RWPE2 (cell line): Measurements from ENCODE around the gene ADAMTSL1.

Experiments used
- ATAC-seq: fragments of 200-7000 bp; cut with Tn5 transposase; 3 replicates; pipeline ENCODE4 v1.9.1; 2021; ENCODE audit warnings: low read depth
- DNase-seq: peaks from one replicate; pipeline ENCODE4 v3.0.0-alpha.2; 2020; ENCODE audit warnings: low spot score
- H3K27ac ChIP-seq: fragments of 450-650 bp; 2 replicates; pipeline ENCODE4 v1.5.1; 2017; ENCODE audit warnings: mild to moderate bottlenecking; ENCODE audit not compliant: poor library complexity, severe bottlenecking
- H3K27me3 ChIP-seq: fragments of 250-450 bp; sonication (Bioruptor Pico); 2 replicates; pipeline ENCODE4 v1.5.1; 2021; ENCODE audit warnings: mild to moderate bottlenecking, moderate library complexity; ENCODE audit not compliant: insufficient read depth, poor library complexity, severe bottlenecking
- H3K36me3 ChIP-seq: fragments of 250-450 bp; sonication (Bioruptor Pico); 2 replicates; pipeline ENCODE4 v1.5.1; 2020; ENCODE audit warnings: low read depth, mild to moderate bottlenecking, moderate library complexity
- H3K4me1 ChIP-seq: fragments of 250-450 bp; sonication (Bioruptor Pico); 2 replicates; pipeline ENCODE4 v1.5.1; 2021; ENCODE audit warnings: mild to moderate bottlenecking, moderate library complexity; ENCODE audit not compliant: insufficient read depth, poor library complexity, severe bottlenecking
- H3K4me3 ChIP-seq: fragments of 250-450 bp; sonication (Bioruptor Pico); 2 replicates; pipeline ENCODE4 v1.5.1; 2021; ENCODE audit warnings: mild to moderate bottlenecking, moderate library complexity; ENCODE audit not compliant: severe bottlenecking
- H3K9me3 ChIP-seq: fragments of 250-450 bp; sonication (Bioruptor Pico); 2 replicates; pipeline ENCODE4 v1.5.1; 2021; ENCODE audit warnings: mild to moderate bottlenecking, moderate library complexity; ENCODE audit not compliant: severe bottlenecking
- TF ChIP-seq, protein P1 (sequence below): fragments of 450-650 bp; IDR thresholded peaks from one replicate; pipeline ENCODE4 v1.5.1; 2017; ENCODE audit warnings: mild to moderate bottlenecking, moderate library complexity; ENCODE audit not compliant: poor library complexity, severe bottlenecking

The ADAMTSL1 gene

DNA sequence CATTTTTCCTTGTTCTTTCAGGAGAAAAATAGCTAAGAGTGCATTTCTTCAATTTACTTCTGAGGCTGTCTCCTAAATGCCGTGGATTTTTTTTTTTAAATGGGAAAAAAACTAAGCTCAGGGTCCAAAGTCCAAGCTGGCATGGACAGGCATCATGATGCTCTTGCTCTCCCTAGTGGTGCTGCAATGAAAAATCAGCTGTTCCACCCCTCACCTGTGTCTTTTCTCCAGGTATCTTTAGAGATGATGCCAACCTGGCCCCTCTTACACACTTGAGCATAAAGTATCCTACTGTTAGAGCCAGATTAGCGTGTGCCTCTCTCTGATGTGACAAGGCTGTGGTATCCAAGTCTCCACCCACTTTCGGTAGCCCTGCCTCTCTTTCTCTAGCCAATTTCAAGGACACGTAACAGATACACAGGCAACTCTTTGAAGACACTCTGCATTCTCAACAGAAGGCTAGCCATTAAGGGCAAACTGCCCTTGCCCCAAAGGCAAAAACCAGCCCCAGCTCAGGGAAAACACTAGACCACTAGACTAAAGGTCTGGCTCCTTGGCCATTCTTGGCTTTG, 350.2 kb downstream of the ADAMTSL1 start:
- ATAC-seq (peak; percentile 48; the same call in 1 of the 3 replicates), DNase-seq (no peak)
- TF ChIP-seq, protein P1, sequence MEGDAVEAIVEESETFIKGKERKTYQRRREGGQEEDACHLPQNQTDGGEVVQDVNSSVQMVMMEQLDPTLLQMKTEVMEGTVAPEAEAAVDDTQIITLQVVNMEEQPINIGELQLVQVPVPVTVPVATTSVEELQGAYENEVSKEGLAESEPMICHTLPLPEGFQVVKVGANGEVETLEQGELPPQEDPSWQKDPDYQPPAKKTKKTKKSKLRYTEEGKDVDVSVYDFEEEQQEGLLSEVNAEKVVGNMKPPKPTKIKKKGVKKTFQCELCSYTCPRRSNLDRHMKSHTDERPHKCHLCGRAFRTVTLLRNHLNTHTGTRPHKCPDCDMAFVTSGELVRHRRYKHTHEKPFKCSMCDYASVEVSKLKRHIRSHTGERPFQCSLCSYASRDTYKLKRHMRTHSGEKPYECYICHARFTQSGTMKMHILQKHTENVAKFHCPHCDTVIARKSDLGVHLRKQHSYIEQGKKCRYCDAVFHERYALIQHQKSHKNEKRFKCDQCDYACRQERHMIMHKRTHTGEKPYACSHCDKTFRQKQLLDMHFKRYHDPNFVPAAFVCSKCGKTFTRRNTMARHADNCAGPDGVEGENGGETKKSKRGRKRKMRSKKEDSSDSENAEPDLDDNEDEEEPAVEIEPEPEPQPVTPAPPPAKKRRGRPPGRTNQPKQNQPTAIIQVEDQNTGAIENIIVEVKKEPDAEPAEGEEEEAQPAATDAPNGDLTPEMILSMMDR: peak; percentile 33
- Histone ChIP-seq H3K27me3 (no peaks in the 10 kb centered on the region), H3K9me3 (no peaks in the 10 kb centered on the region), H3K4me3 (no peak overlapping the region), H3K36me3 (no peaks in the 10 kb centered on the region), H3K27ac (no peak overlapping the region), H3K4me1 (no peaks in the 10 kb centered on the region)

DNA sequence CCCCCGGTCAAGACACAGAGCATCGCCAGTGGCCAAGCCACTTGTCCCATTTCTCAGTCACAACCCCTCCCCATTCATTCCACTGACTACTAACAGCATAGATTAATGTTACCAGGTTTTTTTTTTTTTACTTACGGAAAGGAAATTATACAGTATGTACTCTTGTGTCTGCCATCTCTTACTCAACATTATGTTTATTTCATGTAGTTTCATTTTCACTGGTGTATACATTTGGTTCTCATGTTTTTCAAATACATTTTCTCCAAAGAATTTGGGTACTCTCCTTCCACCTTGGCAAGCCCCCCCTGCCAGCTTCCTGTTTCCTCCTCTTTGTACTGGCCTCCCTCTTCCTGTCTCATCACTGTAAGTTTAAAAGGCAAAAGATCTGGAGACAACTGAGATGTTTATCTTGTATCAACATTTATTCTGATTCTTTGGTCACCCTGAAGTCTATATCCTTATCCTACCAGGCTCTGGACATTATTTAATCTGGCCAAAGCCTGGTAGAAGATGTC, 351.8 kb downstream of the ADAMTSL1 start:
- Histone ChIP-seq H3K4me3 (no peak overlapping the region), H3K27me3 (no peaks in the 10 kb centered on the region), H3K9me3 (no peaks in the 10 kb centered on the region), H3K36me3 (no peaks in the 10 kb centered on the region), H3K4me1 (no peaks in the 10 kb centered on the region), H3K27ac (no peak overlapping the region)
- TF ChIP-seq, protein P1: no peak
- no peak for ATAC-seq
- DNase-seq: no peak

DNA sequence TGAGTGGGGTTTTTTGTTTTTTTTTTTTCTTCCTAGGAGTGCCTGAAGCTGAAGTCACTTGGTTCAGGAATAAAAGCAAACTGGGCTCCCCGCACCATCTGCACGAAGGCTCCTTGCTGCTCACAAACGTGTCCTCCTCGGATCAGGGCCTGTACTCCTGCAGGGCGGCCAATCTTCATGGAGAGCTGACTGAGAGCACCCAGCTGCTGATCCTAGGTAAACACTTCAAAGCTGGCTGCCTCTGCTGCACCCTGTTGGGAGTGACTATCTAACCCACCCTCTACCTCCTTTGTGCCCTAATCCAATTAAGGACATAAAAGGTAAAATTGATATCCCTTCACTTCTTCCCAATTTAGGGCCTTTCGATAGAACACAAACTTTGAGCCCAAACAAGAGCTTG, 352.3 kb downstream of the ADAMTSL1 start:
- Histone ChIP-seq H3K4me1 (no peaks in the 10 kb centered on the region), H3K9me3 (no peaks in the 10 kb centered on the region), H3K4me3 (no peak overlapping the region), H3K36me3 (no peaks in the 10 kb centered on the region), H3K27me3 (no peaks in the 10 kb centered on the region), H3K27ac (no peak overlapping the region)
- DNase-seq: no peak
- TF ChIP-seq, protein P1: no peak
- ATAC-seq: no peak

DNA sequence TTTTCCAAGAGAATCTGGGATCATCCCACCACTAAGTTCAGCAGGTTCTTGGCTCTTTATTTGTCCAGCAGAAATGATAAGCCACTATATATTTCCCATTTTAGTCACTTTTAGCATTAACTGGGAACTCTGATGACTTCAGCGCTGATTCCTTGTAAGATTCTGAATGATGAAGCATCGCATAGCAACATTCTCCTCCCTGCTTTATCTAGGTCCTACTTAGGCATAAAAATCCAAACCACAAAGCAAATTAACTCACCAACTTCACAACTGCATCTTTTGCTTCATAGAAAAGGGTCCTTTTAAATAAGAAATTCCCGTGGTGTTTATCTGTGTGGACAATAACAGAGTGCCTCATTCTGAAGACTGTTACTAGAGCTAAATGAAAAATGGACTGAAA, 355.1 kb downstream of the ADAMTSL1 start:
- TF ChIP-seq, protein P1: no peak
- H3K27me3 ChIP-seq: no peaks in the 10 kb centered on the region
- no peak for DNase-seq
- no peak overlapping the region for H3K27ac ChIP-seq
- no peaks in the 10 kb centered on the region for H3K9me3 ChIP-seq
- no peak for ATAC-seq
- no peaks in the 10 kb centered on the region for H3K36me3 ChIP-seq
- H3K4me1 ChIP-seq: no peaks in the 10 kb centered on the region
- H3K4me3 ChIP-seq: no peak overlapping the region

DNA sequence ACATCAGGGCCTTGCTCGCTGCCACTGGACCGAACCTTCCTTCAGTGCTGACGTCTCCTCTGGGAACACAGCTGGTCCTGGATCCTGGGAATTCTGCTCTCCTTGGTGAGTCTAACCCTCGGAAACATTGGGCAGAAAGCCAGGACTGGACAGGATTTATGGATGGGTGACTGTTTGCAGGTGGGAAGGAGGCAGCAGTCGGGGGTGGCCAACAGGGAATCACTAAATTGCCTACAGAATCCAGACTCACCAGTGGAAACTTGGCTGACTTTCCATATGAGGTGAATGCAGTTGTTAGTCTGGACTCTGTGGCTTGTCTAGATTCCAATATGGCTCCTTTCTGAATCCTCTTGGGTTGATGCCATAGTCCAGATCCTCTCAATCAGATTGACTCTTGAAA, 355.9 kb downstream of the ADAMTSL1 start:
- Histone ChIP-seq H3K9me3 (no peaks in the 10 kb centered on the region), H3K27me3 (peaks cover 3% of the 10 kb centered on the region), H3K36me3 (no peaks in the 10 kb centered on the region), H3K27ac (no peak overlapping the region), H3K4me1 (no peaks in the 10 kb centered on the region), H3K4me3 (no peak overlapping the region)
- ATAC-seq (no peak), DNase-seq (no peak)
- TF ChIP-seq, protein P1: no peak
